ENCODE results near the gene ZNF787.

ZNF787 gene

DNA sequence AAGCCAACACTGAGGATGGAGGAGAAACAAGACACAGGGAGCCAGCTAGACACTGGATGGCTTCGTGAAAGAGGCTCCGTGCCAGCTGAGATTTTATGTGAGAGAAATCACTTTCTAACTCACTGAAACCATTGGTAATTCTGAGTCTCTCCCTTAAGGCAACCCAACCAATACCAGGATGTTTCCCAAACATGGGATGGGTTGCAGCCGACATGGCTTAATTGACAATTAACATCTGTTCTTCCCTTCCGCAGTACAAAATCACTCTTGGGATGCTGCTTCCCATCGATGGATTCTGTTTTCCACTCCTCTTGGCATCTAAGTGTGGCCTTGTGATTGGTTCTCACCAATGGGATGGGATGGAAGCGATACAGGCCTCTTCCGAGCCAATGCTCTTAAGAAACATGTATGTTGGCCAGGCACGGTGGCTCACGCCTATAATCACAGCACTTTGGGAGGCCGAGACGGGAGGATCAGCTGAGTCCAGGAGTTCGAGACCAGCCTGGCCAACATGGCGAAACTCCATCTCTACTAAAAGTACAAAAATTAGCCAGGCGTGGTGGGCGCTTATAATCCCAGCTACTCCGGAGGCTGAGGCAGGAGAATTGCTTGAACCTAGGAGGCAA is 2.3 kb upstream of the ZNF787 start:
- DNase-seq (ENCODE audit: low read depth in 1 of 2, low spot score in 1 of 2): no peak

- DNase-seq (ENCODE audit: low read depth in 1 of 2, low spot score in 1 of 2): peak; percentile 62 to 79
Observed at GRCh38 chr19:56120371-56121179, 520 bp downstream of the ZNF787 start.

GRCh38 chr19:56120002-56120370 is 1.1 kb downstream of the ZNF787 start:
- DNase-seq (ENCODE audit: low read depth in 1 of 2, low spot score in 1 of 2): no peak

GRCh38 chr19:56119582-56119978 is 1.5 kb downstream of the ZNF787 start:
- DNase-seq (ENCODE audit: low read depth in 1 of 2, low spot score in 1 of 2): no peak

DNA sequence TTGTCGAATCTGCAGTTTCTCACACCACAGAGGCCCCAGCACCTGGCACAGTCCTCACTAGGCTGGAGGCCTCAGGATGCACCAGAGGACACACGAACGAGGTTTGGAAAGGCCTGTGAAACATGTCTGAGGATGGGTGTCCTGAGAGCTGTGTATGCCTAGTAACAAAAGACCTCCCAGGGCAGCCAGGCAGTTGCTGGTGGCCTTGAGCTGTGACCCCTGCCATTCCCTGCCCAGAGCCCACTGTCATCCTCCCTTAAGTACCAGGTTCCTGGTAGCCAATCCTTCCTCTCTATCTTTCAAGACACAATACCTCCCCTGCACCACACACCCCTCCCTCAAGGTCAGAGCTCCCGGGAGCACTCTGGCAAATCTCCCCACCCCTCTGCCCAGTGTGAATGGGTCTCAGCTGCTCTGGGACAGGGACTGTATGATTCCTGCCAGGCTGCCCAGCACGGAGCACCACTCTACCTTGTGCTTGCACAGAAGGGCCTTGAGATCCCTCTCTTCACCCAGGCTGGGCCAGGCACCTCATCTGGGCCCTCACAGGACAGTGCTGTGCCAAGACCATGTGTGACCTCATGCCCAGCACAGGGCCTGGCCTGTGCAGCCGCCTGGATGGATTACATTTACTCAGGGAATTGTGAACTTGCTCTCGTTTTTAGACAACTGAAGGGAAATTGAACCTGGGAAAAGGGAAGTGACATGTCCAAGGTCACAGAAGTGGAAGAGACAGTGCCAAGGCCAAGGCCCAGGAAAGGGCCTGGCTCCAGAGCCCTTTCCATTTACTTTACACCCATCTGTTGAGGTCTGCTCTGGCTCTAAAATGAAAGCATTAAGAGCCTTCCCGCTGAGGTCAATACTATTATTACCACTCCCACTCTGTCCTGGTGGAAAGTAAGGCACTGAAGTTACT is 2.2 kb downstream of the ZNF787 start:
- no peak for DNase-seq (ENCODE audit: low read depth in 1 of 2, low spot score in 1 of 2)

GRCh38 chr19:56117889-56118288 is 3.2 kb downstream of the ZNF787 start:
- no peak for DNase-seq (ENCODE audit: low read depth in 1 of 2, low spot score in 1 of 2)

GRCh38 chr19:56117376-56117884 is 3.7 kb downstream of the ZNF787 start:
- no peak for DNase-seq (ENCODE audit: low read depth in 1 of 2, low spot score in 1 of 2)

DNA sequence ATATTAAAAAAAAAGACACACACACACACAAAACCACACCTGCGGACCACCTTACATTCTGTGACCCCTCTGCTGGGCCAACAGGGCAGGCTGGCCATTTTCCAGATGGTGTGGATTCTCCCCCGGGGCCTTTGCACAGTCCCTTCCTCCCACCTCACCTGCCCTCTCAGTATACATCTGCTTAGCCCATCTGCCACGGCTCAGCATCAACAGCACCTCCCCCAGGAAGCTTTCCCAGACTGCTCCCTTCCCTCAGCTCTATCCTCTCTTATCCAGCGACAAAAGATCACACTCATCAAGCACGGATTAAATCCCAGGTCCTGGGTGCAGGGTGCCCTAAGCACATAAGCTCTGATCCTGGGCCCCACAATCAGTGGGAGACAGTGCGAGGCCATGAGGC is 4.5 kb downstream of the ZNF787 start:
- no peak for DNase-seq (ENCODE audit: low read depth in 1 of 2, low spot score in 1 of 2)

DNA sequence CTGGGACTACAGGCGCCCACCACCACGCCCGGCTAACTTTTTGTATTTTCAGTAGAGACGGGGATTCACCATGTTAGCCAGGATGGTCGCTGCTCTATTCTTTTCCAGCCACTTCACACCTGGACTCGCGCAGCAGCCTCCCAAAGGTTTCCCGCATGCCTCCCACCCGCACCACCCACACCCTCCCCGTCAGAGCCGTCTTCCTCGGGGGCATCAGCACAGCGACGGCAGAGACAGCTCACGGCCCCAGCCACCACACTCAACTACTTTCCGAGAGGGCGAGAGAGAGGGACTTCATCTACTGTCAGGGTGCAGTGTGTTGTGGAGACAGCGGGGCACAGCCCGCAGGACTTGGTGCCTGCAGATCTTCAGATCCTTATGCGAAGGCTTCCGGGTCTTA is 5.6 kb downstream of the ZNF787 start:
- DNase-seq (ENCODE audit: low read depth in 1 of 2, low spot score in 1 of 2): no peak

DNA sequence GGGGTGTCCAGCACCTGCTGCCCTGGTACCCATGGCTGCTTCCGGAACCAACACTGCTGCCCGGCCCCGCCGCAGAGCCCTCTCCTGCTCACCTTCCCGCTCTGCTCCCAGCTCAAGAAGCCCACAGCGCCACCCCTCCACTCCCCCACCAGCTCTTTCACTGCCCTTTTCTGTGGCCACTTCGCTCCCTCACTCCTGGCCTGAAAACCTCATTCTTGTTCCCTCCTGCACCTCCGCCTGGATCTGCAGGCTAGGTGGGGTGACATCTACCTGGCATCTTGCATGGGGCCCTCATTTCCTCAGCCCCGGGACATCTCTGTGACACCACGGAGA is 6.4 kb downstream of the ZNF787 start:
- DNase-seq (ENCODE audit: low read depth in 1 of 2, low spot score in 1 of 2): no peak

- DNase-seq (ENCODE audit: low read depth in 1 of 2, low spot score in 1 of 2): no peak
Observed at GRCh38 chr19:56114051-56114777, 6.9 kb downstream of the ZNF787 start.

DNA sequence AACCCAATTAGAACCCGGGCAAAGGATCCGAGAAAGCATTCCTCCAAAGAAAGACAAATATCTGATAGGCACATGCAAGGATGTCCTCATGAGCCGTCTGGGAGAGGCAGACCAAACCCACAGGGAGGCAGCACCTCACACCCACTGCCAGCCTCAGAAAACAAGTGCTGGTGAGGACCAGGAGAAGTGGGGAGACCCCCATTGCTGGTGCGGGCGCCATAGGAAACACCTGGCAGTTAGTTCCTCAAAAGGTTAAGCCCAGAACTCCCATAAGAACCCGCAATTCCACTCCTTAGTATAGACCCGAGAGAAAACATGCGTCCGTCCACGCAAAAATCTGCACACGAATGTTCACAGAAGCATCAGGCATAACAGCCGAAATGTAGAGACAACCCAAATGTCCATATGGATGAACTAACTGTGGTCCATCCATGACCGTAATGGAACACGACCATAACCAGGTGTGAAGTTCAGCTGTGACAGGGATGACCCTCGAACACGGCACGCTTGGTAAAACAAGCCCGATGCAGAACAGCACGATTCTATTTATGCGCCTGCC is 7.9 kb downstream of the ZNF787 start:
- DNase-seq (ENCODE audit: low read depth in 1 of 2, low spot score in 1 of 2): no peak

- no peak for DNase-seq (ENCODE audit: low read depth in 1 of 2, low spot score in 1 of 2)
Observed at GRCh38 chr19:56112313-56112709, 8.8 kb downstream of the ZNF787 start.

GRCh38 chr19:56111601-56112312 is 9.3 kb downstream of the ZNF787 start:
- no peak for DNase-seq (ENCODE audit: low read depth in 1 of 2, low spot score in 1 of 2)

DNA sequence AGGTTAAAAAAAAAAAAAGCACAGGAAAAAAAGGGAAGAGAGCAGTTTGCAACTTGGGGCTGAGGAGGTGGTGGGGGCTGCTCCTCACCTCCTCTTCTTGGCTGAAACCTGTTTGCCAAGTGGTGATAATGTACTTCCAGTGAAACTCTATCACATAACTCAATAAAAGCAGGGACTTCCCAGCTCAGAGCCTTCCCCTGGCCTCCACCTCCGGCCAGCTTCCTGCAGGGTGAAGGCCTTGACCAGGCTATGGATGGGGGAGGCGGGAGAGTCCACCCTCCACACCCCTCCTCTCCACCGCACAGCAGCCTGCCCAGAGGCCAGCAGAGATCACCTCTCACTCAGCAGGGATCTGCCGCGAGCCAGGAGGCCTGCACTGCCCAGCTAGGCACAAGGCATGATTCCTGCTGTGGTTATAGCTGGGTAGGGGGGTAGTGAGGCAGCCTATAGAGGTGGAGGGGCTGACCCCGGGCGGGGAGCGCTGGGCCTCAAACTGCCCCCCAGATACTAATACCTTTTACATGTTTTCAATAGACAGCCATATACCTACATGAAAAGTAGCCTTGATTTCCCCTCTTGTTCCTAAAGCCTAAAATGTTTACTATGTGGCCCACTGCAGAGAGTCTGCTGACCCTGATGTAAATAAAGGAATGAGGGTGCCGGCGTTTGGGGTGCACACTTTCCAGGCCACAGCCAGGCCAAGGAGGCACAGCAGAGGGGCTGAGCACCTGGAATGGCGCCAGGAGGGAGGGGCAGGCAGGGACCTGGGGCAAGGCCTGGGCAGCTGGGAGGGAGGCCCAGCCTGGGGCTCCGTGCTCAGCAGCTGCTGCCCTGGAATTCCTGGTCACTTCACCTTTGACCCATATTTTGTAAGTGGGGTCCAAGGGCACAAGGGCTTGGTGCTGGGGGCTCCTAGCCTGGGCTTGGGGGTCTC is 10.3 kb downstream of the ZNF787 start:
- no peak for DNase-seq (ENCODE audit: low read depth in 1 of 2, low spot score in 1 of 2)

DNA sequence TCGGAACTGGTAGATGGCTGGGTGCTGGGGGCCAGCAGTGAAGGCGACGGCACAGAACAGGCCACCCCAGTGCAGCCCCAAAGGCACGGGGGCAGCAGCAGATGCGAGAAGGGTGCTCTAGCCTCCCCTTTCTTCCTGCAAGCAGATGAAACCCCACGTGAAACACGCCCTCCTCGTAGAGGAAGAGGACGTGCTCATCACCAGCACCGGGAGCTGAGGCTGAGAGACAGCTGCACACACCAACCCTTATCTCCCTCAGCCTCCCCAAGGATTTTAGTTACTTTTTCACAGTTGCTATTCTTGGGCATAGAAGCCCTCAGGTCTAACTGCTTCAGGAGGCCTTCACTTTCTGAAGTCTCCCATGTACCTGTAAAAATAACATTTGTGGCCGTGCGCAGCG is 11.9 kb downstream of the ZNF787 start:
- no peak for DNase-seq (ENCODE audit: low read depth in 1 of 2, low spot score in 1 of 2)

DNA sequence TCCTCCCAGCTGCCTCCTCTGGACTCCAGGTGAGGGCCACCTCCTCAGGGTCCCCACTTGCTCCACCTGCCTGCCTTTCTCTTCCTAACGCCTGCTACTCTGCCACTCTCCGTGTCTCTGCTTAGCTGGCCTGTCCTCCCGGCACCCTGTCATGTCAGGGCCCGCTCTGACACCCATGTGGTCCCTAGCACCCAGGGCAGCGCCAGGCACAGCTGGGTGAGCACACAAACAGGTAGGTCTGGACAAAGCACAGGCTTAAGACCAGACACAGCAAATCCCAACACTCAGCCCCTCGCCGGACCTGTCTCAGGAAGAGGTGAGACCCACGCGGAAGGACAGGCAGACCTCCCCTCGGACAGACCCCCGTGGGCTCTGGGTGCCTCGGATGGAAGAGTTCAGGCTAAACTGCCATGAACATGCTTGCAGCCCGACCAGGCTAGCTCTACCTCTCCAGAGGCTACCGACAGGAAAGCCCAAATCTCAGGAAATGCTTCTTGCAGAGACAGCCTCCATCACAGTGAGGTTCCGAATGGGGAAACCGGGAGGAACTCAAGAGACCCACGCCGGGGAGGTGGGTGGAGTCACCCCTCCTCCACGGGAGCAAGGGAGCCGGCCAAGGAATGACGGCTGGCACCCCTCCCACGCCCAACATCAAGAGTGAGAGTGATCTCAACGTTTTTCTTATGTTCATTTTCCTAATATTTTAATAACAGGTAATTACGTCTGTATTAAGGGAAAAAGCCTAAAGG is 12.5 kb downstream of the ZNF787 start:
- DNase-seq (ENCODE audit: low read depth in 1 of 2, low spot score in 1 of 2): no peak

- DNase-seq (ENCODE audit: low read depth in 1 of 2, low spot score in 1 of 2): no peak
Observed at GRCh38 chr19:56107626-56108351, 13.3 kb downstream of the ZNF787 start.
